ENCODE data around the gene FUT9.

DNA sequence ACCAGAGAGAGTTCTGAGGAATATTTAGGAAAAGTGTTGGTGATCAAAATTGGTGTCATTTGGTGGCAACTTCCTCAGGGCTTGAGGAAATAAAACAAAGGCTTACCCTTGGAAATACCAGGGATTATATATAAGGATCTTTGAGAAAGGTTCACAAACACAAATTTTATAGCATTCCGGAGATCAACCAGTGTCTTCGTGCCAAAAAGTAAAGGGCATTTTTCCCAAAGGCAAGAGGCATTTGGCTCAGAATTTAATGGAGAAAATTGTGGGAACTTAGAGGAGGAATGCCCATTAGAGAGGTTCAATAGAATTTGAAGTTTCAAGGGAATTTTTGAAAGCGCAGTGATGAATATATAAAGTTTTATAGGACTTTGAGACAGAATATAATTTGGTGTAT is 179.5 kb downstream of the FUT9 start:
- TF ChIP-seq NR1H2 (CRISPR knock-in tag; IDR thresholded peaks at IDR 0.05; ENCODE audit: borderline replicate concordance, low read depth) (no peak), MYNN (CRISPR knock-in tag; IDR thresholded peaks at IDR 0.05; ENCODE audit: low read depth) (no peak), ZIK1 (CRISPR knock-in tag; IDR thresholded peaks at IDR 0.05; ENCODE audit: borderline replicate concordance, low read depth) (no peak), FOSL2 (CRISPR knock-in tag; IDR thresholded peaks at IDR 0.05) (no peak), DPF2 (CRISPR knock-in tag; IDR thresholded peaks at IDR 0.05; ENCODE audit: borderline replicate concordance, low read depth) (no peak), STAT5B (CRISPR knock-in tag; IDR thresholded peaks at IDR 0.05) (no peak), CREB1 (IDR thresholded peaks at IDR 0.05) (no peak), CREB1 (CRISPR knock-in tag; IDR thresholded peaks at IDR 0.05) (no peak)
- TF ChIP-seq, protein P1, sequence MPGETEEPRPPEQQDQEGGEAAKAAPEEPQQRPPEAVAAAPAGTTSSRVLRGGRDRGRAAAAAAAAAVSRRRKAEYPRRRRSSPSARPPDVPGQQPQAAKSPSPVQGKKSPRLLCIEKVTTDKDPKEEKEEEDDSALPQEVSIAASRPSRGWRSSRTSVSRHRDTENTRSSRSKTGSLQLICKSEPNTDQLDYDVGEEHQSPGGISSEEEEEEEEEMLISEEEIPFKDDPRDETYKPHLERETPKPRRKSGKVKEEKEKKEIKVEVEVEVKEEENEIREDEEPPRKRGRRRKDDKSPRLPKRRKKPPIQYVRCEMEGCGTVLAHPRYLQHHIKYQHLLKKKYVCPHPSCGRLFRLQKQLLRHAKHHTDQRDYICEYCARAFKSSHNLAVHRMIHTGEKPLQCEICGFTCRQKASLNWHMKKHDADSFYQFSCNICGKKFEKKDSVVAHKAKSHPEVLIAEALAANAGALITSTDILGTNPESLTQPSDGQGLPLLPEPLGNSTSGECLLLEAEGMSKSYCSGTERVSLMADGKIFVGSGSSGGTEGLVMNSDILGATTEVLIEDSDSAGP (CRISPR knock-in tag; IDR thresholded peaks at IDR 0.05; ENCODE audit: borderline replicate concordance) = no peak
- TF ChIP-seq, protein P2, sequence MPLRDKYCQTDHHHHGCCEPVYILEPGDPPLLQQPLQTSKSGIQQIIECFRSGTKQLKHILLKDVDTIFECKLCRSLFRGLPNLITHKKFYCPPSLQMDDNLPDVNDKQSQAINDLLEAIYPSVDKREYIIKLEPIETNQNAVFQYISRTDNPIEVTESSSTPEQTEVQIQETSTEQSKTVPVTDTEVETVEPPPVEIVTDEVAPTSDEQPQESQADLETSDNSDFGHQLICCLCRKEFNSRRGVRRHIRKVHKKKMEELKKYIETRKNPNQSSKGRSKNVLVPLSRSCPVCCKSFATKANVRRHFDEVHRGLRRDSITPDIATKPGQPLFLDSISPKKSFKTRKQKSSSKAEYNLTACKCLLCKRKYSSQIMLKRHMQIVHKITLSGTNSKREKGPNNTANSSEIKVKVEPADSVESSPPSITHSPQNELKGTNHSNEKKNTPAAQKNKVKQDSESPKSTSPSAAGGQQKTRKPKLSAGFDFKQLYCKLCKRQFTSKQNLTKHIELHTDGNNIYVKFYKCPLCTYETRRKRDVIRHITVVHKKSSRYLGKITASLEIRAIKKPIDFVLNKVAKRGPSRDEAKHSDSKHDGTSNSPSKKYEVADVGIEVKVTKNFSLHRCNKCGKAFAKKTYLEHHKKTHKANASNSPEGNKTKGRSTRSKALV (CRISPR knock-in tag; IDR thresholded peaks at IDR 0.05) = no peak
- TF ChIP-seq, protein P3, sequence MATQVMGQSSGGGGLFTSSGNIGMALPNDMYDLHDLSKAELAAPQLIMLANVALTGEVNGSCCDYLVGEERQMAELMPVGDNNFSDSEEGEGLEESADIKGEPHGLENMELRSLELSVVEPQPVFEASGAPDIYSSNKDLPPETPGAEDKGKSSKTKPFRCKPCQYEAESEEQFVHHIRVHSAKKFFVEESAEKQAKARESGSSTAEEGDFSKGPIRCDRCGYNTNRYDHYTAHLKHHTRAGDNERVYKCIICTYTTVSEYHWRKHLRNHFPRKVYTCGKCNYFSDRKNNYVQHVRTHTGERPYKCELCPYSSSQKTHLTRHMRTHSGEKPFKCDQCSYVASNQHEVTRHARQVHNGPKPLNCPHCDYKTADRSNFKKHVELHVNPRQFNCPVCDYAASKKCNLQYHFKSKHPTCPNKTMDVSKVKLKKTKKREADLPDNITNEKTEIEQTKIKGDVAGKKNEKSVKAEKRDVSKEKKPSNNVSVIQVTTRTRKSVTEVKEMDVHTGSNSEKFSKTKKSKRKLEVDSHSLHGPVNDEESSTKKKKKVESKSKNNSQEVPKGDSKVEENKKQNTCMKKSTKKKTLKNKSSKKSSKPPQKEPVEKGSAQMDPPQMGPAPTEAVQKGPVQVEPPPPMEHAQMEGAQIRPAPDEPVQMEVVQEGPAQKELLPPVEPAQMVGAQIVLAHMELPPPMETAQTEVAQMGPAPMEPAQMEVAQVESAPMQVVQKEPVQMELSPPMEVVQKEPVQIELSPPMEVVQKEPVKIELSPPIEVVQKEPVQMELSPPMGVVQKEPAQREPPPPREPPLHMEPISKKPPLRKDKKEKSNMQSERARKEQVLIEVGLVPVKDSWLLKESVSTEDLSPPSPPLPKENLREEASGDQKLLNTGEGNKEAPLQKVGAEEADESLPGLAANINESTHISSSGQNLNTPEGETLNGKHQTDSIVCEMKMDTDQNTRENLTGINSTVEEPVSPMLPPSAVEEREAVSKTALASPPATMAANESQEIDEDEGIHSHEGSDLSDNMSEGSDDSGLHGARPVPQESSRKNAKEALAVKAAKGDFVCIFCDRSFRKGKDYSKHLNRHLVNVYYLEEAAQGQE (IDR thresholded peaks at IDR 0.05; ENCODE audit: borderline replicate concordance in 1 of 2, low read depth in 1 of 2, low read length in 2 of 2) = no peak
